Measurements from ENCODE around the gene FBXO22.
"Not testable (repeated sequence)": the region's sequence is repeated elsewhere in the genome, so short reads cannot be mapped to it uniquely, and the experiment has no call there.

FBXO22 gene

DNA sequence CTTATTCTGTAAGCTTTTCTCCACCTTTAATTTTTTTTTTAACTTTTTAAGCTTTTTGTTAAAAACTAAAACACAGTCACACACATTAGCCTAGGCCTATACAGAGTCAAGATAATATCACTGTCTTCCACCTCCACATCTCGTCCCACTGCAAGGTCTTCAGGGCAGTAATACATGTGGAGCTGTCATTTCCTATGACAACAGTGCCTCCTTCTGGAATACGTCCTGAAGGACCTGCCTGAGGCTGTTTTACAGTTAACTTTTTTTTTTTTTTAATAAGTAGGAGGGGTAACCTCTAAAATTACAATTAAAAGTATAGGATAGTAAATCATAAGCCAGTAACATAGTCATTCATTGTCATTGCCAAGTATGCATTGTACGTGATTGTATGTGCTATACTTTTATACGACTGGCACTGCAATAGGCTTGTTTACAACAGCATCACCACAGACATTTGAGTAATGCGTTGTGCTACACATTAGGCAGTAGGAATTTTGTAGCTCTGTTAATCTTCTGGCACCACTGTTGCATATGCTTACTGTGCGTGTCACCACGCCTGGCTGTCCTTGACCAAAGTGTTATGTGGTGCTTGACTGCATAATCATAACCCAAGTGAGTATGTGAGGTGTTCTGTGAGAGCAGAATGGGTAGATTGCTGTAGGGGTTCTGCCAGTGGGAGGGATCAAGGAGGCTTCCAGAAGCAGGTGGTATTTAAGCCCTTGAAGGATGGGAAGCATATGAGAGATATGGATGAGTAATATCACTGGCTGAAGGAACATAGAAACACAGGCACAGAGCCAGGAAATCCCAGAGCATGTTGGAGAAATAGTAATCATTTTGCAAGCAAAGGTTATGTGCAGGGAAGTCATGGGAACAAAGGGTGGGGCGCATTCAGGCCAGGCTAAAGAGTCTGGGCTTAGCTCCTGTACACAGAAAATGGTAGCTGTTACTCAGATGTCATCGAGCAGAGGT lies 18.3 kb downstream of the FBXO22 start:
- peak; percentile 45 for DNase-seq

DNA sequence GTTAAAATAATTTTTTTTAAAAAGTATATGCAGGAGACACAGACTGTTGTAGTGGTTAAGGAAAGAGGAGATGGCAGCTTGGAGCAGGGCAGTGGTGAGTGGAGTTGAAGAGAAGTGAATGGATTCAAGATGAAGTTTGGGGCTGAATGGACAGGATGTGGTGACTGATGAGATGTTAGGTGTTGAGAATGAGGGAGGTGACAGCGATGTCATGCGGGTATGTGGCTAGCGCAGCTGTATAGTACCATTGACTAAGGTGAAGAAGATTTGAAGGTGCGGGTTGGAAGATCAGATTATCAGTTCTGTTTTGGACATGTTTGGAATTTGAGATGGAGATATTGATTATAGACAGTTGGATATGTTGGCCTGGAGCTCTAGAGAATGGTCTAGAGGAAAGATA lies 20.1 kb downstream of the FBXO22 start:
- no peak for DNase-seq

DNA sequence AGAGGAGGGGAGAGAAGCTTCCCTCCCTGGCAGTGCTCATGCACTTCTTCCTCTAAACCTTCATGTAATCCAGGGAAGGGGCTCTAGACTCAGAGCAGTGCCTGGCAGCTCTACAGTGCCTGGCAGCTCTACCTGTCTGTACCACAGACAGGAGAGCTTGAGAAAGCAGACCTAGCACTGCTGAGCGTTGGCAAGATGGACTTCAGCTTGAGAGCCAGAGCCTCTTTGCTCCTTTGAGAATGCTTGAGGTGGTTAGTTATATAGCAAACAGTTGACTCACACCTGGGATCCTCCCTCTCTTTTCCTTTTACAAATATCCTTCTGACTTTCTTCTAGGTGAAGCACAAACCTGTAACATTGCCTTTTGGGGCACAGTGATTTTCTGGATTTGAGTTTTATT lies 20.9 kb downstream of the FBXO22 start:
- DNase-seq = no peak

DNA sequence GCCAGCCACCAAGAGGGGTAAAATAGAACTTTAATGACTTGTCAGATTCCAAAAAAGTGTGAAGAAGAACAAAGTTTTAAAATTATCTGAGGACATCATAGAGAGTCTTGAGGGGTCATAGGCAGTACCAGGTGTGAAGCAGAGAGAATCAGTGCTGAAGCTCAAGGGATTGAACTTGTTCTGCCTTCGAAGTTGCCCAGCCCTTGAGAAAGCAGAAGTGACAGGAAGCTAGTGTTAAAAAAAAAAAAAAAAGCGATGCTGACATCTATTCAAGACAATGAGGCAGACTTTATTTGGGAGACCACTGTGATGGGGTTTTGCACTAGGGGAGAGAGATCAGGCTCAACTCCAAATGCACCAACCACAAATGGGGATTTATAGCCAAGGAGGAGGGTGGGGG lies 21.8 kb downstream of the FBXO22 start:
- DNase-seq = no peak

DNA sequence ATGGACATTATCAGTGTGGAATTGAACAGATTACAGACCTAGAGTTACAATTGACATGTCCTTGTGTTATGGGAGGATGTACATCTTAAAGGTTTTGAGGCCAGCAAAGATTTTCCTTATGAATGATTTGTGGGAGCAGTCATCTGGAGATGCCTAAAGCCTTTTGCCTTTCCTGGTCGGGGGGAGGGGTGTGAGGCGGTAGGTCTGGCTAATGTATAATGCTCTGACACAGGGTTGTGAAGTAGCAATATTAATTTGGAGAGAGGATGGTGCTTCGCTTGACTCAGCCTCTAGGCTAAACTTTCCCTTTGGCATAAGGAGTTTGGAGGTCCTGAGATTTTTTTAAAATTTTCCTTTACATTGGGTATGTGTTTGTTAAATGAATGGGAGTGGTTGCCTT lies 23.3 kb downstream of the FBXO22 start:
- no peak for DNase-seq

DNA sequence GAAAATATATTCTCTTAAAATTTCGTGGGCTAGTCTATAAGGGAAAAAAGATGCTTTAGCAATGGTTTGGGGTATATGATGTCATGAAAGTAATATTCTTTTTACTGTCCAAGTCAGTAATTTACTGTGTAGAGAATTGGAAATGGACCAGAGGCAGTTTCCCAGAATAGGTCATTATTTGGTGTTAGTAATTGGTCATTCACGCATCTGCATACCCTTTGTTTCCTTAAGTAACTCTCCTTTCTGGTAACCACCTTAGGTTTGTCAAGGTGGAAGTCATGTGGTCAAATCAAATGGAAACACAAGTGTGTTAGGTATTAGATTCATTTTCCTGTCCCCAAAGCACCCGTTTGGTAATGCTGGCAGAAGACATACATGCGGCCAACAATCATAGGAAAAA lies 23.9 kb downstream of the FBXO22 start:
- no peak for DNase-seq

DNA sequence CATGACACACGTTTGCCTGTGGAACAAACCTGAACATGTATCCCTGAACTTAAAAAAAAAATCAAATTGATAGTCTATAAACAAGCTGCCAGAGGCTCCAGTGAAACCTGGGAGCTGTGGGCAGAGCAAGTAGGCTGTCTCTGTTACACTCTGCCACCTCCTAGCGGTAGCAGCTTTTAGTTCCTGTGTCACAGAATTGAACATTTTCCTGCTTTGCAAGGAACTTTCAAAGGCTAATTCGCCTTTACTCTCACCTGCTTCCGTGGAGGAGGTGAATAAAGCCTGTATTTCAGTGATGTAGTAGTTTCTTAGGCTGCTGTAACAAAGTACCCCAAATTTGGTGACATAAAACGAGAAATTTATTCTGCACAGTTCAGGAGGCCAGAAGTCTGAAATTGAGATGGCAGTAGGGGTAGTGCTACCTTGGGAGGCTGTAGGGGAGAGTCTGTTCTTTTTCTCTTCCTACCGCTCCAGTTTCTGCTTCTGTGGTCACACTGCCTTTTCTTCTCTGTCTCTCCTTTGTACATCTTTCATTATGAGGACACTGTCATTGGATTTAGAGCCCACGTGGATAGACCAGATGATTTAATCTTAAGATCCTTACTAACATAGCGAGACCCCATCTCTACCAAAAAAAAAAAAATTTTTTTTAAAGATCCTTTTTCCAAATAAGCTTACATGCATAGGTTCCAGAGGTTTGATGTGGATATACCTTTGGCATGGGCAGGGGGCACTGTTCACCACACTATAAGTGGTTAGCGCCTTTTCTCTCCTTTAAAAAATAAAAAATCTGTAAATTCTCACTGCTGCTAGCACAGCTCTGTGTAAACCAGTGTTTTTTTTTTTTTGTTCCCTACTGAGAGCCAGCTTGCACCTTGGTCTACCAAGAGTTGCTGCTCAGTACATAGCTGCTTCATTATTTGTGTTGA lies 25.3 kb downstream of the FBXO22 start:
- peak; percentile 50 for DNase-seq

DNA sequence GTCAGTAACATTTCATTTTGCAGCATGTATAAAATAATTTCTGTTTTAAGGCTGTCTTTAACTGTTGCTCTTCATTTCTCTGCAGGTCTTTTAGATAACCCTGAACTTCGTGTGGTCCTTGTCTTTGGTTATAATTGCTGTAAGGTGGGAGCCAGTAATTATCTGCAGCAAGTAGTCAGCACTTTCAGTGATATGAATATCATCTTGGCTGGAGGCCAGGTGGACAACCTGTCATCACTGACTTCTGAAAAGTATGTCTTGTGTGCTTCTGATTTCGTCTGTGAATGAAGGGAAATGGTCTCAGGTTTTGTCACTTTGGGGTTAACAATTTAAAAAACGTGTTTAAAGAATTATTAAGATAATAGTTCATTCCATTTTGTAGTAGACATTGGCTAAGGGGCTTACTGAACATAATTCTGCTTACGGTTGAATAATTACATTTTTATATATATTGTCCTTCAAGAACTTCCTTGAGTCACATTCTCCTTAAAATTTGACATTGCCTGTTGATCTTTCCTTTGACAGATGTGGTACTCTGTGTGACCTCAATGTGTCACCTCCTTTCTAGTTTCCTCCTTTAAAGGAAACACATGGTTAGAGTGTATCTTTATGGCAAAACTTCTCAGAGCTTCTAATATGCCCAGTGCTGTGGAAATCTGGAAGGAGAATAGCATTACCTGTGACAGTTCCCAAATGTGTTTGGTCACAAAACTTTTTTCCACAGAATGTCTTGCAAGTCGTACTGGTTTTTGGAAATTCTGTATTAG lies 26.3 kb downstream of the FBXO22 start:
- DNase-seq = no peak

DNA sequence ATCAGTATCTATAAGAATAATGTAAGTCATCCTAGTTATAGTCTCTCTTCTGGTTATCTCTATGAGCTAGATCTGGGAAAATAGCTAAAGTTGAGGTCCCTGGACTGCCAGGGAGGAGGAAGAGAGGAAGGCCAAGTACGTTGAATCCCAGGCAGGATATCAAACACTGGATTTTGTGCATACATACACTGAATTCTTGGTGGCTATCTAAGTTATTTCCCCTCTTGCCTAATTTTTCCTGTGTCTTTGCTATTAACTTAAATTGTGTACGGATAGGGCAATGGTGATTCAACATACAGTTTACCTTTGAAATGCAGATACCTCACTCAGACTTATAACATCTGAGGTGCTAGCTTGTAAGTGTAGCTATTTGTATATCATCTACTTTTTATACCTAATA lies 27.2 kb downstream of the FBXO22 start:
- DNase-seq = no peak

DNA sequence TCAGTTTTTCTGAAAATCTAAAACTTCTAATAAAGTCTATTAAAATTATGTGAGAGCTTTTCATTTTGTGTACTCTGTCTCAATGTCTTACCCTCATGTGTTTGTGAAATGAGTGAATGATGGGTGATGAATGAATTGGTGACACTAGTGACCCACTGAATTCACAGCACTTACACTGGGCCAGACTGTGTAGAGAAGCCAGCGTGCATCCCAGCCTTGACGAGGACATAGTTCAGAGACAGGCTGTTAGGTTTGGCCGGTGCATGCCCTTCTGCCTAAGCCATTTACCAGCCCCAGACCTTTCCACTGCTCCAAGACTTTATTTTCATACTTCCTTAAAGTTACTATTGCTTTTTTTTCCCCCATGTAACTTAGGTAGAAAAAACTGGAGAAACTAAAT lies 38.8 kb downstream of the FBXO22 start:
- DNase-seq = no peak

DNA sequence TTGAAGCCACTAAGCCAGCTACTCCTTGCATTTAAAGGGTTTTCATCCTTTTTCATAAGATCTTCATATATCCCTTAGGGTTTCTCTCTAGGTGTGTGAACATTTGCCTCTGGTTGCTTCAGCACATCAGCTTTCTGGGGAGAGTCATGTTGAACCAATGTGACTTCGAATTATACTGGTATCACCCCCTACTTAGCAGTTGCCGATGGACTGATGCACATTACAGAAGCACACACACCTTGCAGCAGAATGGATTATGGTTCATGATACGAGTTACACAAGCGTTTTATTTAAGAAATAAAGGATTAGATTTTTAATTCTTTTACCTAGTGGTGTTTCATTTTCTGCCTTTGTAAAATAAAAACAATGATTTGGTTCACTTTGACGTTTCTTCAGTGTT lies 39.6 kb downstream of the FBXO22 start:
- no peak for DNase-seq

DNA sequence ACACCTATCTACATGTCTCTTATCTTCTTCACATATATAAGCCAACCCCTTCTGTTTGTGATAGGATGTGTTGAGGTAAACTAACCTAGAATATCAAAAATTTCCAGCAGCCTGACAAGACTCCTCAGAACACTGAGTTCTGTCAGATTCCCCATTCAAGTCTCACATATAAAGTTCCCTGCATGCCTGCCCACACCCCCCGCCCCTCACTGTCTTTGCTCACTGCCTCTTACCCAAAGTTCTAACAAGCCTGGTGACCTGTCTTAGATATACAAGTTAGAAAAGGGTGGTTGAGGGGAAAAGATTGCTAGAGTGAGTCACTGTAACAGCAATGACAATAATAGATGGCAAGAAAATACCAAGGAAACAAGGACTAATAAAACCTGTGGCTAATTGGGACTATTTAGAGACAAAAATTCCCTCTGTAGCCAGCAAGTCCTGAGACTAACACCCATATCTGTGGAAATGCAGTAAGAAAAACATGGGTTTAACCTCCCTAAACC lies 40.1 kb downstream of the FBXO22 start:
- DNase-seq = no peak

DNA sequence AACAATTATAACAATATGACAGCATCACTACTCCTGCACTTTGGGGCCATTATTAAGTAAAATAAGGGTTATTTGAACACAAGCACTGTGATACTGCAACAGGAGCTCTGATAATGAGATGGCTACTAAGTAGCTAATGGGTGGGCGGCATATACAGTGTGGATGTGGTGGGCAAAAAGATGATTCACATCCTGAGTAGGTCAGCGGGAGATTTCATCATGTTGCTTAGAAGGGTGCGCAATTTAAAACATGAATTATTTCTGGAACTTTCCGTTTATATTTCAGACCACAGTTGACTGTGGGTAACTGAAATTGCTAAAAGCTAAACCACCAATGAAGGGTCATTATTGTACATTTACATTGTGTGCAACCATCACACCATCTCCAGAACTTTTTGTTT lies 42.3 kb downstream of the FBXO22 start:
- no peak for DNase-seq

DNA sequence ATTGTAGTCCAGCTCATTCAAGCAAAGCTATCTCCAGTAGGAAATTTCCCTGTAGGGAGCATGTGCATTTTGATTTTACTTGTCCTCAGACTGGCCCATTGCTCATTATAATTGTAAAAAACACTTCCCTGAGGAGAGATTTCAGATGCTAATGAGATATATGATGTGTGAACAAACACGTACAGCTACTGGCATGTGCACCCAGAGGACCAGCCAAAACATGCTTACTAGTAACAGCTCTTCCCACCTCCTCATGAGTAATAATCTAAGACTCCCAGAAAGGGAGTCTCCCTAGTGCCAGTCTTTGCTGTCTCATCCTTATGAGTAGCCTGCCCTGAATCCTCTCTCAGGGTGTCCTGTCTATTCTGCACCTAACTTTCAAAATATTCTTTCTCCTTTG lies 43.4 kb downstream of the FBXO22 start:
- no peak for DNase-seq

DNA sequence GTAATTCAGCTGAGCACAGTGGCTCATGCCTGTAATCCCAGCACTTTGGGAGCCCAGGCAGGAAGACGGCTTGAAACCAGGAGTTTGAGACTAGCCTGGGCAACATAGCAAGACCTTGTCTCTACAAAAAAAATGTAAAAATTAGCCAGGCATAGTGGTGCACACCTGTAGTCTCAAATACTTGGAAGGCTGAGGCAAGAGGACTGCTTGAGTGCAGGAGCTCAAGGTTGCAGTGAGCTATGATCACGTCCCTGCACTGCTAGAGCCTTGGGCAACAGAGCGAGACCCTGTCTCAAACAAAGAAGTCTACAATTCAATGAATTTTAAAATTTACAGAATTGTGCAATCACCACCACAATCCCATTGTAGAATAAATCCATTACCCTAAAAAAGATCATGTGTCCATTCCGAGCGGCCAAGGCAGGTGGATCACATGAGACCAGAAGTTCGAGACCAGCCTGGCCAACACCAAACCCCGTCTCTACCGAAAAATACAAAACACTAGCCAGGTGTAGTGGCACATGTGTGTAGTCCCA lies 45.2 kb downstream of the FBXO22 start:
- no peak for DNase-seq

DNA sequence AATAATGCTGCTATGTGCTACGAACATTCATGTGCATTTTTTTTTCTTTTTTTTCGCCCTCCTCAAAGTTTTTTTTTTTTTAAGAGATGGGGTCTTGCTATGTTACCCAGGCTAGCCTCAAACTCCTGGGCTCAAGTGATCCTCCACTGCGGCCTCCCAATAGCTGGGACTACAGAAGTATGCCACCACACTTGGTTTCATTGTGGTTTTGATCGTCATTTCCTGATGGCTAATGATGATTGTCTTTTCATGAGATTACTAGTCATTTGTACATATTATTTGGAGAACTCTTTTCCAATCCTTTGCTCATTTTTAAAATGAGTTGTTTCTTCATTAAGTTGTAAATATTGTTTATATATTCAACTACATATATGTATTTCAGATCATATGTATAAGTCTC lies 48.8 kb downstream of the FBXO22 start:
- DNase-seq = no peak

DNA sequence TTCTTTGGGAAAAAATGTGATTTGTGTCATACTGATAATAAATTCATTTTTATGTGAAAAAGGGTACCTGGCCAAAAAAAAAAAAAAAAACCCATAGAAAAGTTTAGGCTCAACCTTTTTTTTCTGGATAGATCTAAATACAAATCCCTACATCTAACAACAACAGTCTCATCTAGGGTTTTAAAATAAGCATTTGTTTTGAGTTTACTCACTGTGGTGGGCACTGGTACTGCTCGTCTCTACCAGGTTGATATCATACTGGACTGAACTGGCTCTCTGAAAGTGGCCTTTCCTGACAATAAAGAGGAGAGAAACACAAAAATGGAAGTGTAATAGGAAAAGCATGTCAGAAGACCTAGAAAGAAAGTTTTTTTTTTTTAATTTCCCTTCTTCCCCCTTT lies 52.0 kb downstream of the FBXO22 start:
- DNase-seq = no peak

DNA sequence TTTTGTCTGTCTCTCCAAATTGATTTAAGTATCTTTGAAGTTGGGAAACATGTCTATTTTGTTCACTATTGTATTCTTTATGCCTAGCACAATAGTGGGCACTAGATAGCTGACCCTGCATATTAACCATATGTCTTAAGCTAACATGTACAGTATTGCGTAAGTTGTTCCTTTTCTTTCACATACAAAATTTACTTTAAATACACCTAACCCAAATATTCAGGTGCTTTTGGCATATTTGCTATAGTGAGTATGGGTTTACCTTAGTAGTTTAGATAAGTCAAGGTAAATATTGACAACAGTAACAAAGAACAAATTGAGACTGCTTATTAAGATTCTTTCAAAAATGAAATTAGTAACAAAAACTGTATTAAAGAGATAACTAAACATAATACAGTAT lies 57.7 kb downstream of the FBXO22 start:
- no peak for DNase-seq

DNA sequence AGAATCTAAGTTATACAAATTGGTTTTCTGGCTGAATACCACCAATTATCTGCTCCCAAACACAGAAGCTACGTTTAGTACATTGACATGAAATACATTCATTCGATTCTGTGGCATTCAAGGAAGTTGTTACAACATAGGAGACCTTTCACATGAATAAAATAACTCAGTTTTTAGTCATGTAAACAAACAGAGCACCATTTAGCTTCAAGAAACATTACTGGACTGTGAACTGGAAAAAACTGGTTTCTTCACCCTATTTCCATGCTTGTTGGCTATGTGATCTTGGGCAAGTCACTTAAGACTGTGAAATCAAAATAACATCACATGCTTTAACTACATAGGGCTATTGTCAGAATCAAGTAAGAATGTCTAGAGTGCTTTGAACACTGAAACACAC lies 62.4 kb downstream of the FBXO22 start:
- no peak for DNase-seq

DNA sequence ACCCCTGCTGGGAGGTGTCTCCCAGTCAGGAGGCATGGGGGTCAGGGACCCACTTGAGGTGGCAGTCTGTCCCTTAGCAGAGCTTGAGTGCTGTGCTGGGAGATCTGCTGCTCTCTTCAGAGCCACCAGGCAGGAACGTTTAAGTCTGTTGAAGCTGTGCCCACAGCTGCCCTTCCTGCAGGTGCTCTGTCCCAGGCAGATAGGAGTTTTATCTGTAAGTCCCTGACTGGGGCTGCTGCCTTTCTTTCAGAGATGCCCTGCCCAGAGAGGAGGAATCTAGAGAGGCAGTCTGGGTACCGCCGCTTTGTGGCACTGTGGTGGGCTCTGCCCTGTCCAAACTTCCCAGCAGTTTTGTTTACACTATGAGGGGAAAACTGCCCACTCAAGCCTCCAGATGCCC lies 73.1 kb downstream of the FBXO22 start:
- DNase-seq = not testable (repeated sequence)

DNA sequence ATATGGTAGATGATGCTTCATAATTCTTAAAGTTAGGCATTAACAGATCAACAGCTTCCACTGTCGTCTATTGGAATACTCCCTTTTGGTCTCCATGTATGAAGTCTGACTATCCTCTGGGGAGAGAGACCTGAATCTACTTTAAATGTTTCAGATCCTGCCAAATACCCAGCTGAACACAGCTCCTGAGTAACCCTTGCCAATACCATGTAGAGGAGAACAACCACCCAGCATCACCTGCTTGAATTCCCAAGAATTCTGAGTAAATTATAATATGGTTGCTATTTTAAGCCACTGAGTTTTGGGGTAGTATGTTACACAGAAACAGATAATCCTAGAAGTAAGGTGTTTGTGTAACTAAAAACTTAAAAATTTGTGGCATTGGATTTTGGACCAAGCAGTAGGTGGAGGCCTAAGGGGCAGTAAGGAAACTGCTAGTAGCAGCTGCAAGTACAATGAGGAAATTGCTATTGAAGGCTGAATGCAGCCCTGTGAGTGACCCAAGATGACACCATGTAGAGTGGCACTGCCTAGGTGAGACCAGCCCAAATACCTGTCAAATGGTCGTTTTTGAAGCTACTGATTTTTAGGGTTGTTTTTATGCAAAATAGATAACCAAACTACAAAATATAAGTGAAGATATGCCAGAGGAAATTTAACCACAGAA lies 77.6 kb downstream of the FBXO22 start:
- no peak for DNase-seq

DNA sequence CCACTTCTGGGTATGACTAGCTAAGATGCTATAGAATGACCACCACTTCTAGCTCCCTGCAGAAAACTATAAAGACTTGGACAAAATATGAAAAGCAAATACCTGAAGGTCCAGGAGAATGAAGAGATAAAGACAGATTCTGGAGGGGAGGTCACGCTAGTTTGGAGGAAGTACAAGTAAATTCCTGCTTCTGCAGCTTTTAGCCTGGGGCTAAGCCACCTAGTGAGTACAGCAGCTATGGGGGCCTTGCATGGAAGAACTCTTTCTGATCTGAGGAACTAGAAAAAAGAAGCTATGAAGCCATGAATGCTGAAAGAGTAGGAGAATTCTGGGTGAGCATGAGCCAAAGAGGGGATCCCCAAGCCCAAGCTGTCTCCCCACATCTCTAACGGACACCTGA lies 78.8 kb downstream of the FBXO22 start:
- DNase-seq = no peak

All from eye (tissue), 1 donor.